ENCODE measurements around the gene SLC26A2.

The SLC26A2 gene

DNA sequence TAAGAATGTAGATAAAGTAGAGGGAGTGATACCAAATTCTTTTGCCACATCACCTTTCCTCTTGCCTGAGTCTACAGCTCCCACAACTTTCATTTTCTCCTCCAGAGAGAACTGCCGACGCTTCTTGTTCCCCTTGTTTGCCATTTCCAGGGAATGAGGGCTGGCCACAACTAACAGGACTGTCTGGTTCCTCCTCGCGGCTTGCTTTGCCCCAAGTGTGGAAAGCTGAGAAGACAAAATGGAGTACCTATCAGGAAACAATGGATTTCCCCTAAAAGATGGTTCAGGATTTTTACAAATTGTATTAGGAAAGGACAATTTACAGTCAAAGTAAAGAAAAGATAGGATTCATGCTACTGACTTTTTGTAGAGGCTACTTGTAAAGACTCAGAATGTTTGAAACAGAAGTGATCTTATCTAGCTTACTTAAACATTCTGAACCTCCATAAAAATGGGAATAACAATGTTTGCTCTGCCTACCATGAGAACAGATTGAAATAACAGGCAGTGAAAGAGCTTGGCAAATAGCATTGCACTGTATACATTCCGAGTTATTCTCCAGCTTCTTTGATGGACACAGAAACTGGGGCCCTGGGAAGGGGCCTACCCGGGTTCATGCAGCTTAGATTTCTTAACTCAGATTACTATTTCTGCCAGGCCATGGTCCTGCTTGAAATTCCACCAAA, 35.8 kb downstream of the SLC26A2 start:
- no peak for ATAC-seq (ENCODE audit: low read depth)
- Mint-ChIP-seq H3K4me3 (no peak overlapping the region), H3K27me3 (no peaks in the 10 kb centered on the region), H3K4me1 (peaks cover 12% of the 10 kb centered on the region), H3K9me3 (no peaks in the 10 kb centered on the region), H3K27ac (no peak overlapping the region), H3K36me3 (peaks cover 9% of the 10 kb centered on the region)
- no peak for DNase-seq (ENCODE audit: low spot score in 2 of 2)

- Mint-ChIP-seq H3K4me1 (peaks cover 27% of the 10 kb centered on the region), H3K4me3 (no peak overlapping the region), H3K27ac (no peak overlapping the region), H3K36me3 (peaks cover 11% of the 10 kb centered on the region), H3K27me3 (no peaks in the 10 kb centered on the region), H3K9me3 (no peaks in the 10 kb centered on the region)
- DNase-seq (ENCODE audit: low spot score in 2 of 2) (no peak), ATAC-seq (ENCODE audit: low read depth) (no peak)
Observed at GRCh38 chr5:149998281-149998680, 37.7 kb downstream of the SLC26A2 start.

DNA sequence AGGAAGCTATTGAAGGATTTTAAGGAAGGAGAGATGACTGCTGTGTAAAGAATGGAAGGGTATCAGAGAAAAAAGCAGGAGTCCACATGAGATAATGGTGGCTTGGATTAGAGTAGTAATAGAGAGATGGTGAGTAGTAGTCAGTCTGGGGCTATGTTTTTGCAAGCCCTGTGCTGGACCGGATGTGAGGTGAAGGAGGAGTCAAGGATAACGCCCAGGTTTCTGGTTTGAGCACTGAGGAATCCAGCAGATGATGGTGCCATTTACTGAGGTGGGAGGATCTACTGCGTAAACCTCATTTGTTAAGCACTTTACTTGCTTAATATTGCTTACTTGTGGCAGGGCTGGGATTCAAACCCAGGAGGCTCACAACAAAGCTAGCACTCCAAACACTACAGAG, 38.8 kb downstream of the SLC26A2 start:
- DNase-seq (ENCODE audit: low spot score in 2 of 2) (no peak), ATAC-seq (ENCODE audit: low read depth) (no peak)
- Mint-ChIP-seq H3K4me1 (peaks cover 27% of the 10 kb centered on the region), H3K36me3 (peaks cover 13% of the 10 kb centered on the region), H3K9me3 (no peaks in the 10 kb centered on the region), H3K4me3 (peak overlapping the region; percentile 89), H3K27me3 (no peaks in the 10 kb centered on the region), H3K27ac (peak overlapping the region; percentile 88)

GRCh38 chr5:149999866-150000255, 39.3 kb downstream of the SLC26A2 start:
- no peak for DNase-seq (ENCODE audit: low spot score in 2 of 2)

DNA sequence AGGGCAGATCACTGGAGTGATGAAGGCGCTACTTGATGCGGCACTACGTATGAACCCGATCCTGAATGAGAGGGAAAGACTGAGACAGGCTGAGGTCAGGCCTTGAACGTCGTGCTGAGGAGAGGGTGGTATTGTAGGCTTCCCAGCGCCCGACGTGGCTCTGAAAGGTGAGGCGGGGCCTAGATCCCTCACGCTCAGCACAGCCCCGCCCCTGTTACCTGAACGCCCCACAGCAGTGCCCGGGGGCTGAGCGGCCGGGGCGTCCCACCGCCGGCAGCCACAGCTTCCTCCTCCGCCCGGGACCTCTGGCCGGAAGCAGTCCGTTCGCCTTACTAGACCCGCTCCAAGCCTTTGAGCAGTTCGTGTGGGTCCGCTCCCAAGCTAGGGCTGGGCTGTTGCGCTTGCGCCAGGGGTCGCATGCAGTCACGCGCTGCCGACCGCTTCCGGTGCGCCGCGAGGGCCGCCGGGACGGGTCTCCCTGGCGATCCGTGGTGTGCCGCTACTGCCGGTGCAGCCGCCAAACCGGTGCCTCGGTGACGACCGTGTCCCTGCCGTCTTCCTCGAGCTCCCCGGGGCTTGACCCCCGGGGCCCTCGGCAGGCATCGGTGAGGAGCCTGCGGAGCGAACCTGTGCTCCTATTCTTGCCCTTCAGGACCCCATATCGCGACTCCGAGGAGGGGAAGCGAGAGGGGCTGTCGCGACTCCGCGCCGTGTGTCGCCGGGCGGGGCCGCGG, 39.9 kb downstream of the SLC26A2 start, which contains the start of the genes HMGXB3 and TIGD6:
TSS of gene HMGXB3 (plus strand) at position 484 of the 734 bp plus-strand sequence. CDS start 4,114 bp downstream, outside the sequence.
TSS of gene TIGD6 (minus strand) at position 399 of the 734 bp plus-strand sequence. CDS start 4,306 bp downstream, outside the sequence.
- peak; percentile 81 for ATAC-seq (ENCODE audit: low read depth)
- no peaks in the 10 kb centered on the region for H3K27me3 Mint-ChIP-seq

More at GRCh38 chr5:149999866-150000255, 39.3 kb downstream of the SLC26A2 start:
- ATAC-seq (ENCODE audit: low read depth) = no peak
- Mint-ChIP-seq H3K9me3 (no peaks in the 10 kb centered on the region), H3K36me3 (peaks cover 16% of the 10 kb centered on the region), H3K4me3 (peak overlapping the region; percentile 89), H3K27ac (peak overlapping the region; percentile 88), H3K4me1 (peaks cover 27% of the 10 kb centered on the region), H3K27me3 (no peaks in the 10 kb centered on the region)

GRCh38 chr5:150000990-150001659, 40.6 kb downstream of the SLC26A2 start:
- Mint-ChIP-seq H3K27ac (peak overlapping the region; percentile 88), H3K27me3 (no peaks in the 10 kb centered on the region), H3K4me1 (peaks cover 27% of the 10 kb centered on the region), H3K9me3 (no peaks in the 10 kb centered on the region), H3K4me3 (peak overlapping the region; percentile 89), H3K36me3 (peaks cover 14% of the 10 kb centered on the region)
- DNase-seq (ENCODE audit: low spot score in 2 of 2) (peak; percentile 20 to 28), ATAC-seq (ENCODE audit: low read depth) (no peak)

More for the DNA sequence above, 39.9 kb downstream of the SLC26A2 start, which contains the start of the genes HMGXB3 and TIGD6:
- Mint-ChIP-seq H3K4me1 (peaks cover 27% of the 10 kb centered on the region), H3K36me3 (peaks cover 17% of the 10 kb centered on the region), H3K27ac (peak within 1 kb of the TSS; percentile 88), H3K9me3 (no peaks in the 10 kb centered on the region), H3K4me3 (peak within 1 kb of the TSS; percentile 89)
- peak; percentile 81 to 83 for DNase-seq (ENCODE audit: low spot score in 2 of 2)

- H3K9me3 Mint-ChIP-seq = no peaks in the 10 kb centered on the region
- peaks cover 17% of the 10 kb centered on the region for H3K36me3 Mint-ChIP-seq
- H3K27me3 Mint-ChIP-seq = no peaks in the 10 kb centered on the region
- ATAC-seq (ENCODE audit: low read depth) = peak; percentile 63
- H3K4me3 Mint-ChIP-seq = peak overlapping the region; percentile 89
- peak; percentile 34 to 51 for DNase-seq (ENCODE audit: low spot score in 2 of 2)
- H3K27ac Mint-ChIP-seq = peak overlapping the region; percentile 88
- H3K4me1 Mint-ChIP-seq = peaks cover 29% of the 10 kb centered on the region
Observed at GRCh38 chr5:150001660-150002486, 41.3 kb downstream of the SLC26A2 start.

- no peaks in the 10 kb centered on the region for H3K9me3 Mint-ChIP-seq
- no peak overlapping the region for H3K4me3 Mint-ChIP-seq
- DNase-seq (ENCODE audit: low spot score in 2 of 2) = no peak
- H3K36me3 Mint-ChIP-seq = peaks cover 32% of the 10 kb centered on the region
- peaks cover 21% of the 10 kb centered on the region for H3K4me1 Mint-ChIP-seq
- no peaks in the 10 kb centered on the region for H3K27me3 Mint-ChIP-seq
- H3K27ac Mint-ChIP-seq = no peak overlapping the region
- ATAC-seq (ENCODE audit: low read depth) = no peak
Observed at GRCh38 chr5:150006318-150006717, 45.8 kb downstream of the SLC26A2 start.

- Mint-ChIP-seq H3K9me3 (no peaks in the 10 kb centered on the region), H3K27me3 (no peaks in the 10 kb centered on the region), H3K27ac (no peak overlapping the region), H3K4me3 (no peak overlapping the region), H3K4me1 (peaks cover 16% of the 10 kb centered on the region), H3K36me3 (peaks cover 33% of the 10 kb centered on the region)
- DNase-seq (ENCODE audit: low spot score in 2 of 2) (no peak), ATAC-seq (ENCODE audit: low read depth) (no peak)
Observed at GRCh38 chr5:150007050-150007449, 46.5 kb downstream of the SLC26A2 start.

GRCh38 chr5:150009671-150010387, 49.3 kb downstream of the SLC26A2 start:
- ATAC-seq (ENCODE audit: low read depth) = no peak
- peaks cover 46% of the 10 kb centered on the region for H3K36me3 Mint-ChIP-seq
- H3K9me3 Mint-ChIP-seq = no peaks in the 10 kb centered on the region
- H3K4me1 Mint-ChIP-seq = peaks cover 10% of the 10 kb centered on the region
- DNase-seq (ENCODE audit: low spot score in 2 of 2) = no peak
- no peaks in the 10 kb centered on the region for H3K27me3 Mint-ChIP-seq
- no peak overlapping the region for H3K27ac Mint-ChIP-seq
- no peak overlapping the region for H3K4me3 Mint-ChIP-seq

DNA sequence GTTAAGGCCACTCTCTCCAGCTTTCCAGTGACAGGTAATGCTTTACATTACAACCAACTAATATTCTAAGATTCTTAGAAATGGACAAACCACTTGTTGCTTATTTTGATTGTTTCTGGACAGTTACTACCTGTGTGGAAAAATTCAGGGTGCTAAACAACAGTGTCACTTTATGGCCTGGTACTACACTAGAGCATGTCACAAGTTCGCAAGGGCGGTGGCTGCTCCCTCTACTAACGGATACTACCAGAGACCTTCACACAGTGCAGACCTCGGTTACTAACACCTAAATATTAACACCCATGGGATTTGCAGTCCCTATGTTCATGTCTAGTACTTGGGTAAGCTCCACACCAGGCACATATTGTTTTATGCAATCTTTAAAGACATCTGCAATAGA, 53.4 kb downstream of the SLC26A2 start:
- Mint-ChIP-seq H3K27ac (no peak overlapping the region), H3K36me3 (peaks cover 53% of the 10 kb centered on the region), H3K27me3 (no peaks in the 10 kb centered on the region), H3K9me3 (peaks cover 1% of the 10 kb centered on the region), H3K4me3 (no peak overlapping the region), H3K4me1 (peaks cover 4% of the 10 kb centered on the region)
- no peak for ATAC-seq (ENCODE audit: low read depth)
- no peak for DNase-seq (ENCODE audit: low spot score in 2 of 2)

DNA sequence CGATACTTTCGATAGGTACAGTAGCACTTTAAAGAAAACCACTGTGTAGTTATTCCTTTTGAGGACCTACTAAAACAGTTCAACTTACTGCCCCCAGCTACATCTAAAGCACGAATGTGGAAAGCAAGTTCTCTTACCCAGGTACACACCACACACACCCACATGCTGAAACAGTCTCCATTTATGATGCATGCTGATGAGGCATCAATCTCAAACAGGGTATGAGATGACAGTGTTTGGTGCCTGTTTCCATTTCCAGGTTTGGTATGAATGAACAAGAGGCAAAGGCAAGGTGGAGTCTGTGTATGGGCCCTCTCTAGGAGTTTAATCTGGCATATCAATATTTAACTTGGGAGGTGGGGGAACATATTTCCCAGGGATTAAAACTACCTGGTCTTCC, 53.9 kb downstream of the SLC26A2 start:
- Mint-ChIP-seq H3K4me1 (peaks cover 4% of the 10 kb centered on the region), H3K36me3 (peaks cover 57% of the 10 kb centered on the region), H3K9me3 (peaks cover 1% of the 10 kb centered on the region), H3K27me3 (no peaks in the 10 kb centered on the region), H3K4me3 (no peak overlapping the region), H3K27ac (no peak overlapping the region)
- ATAC-seq (ENCODE audit: low read depth) (no peak), DNase-seq (ENCODE audit: low spot score in 2 of 2) (no peak)

DNA sequence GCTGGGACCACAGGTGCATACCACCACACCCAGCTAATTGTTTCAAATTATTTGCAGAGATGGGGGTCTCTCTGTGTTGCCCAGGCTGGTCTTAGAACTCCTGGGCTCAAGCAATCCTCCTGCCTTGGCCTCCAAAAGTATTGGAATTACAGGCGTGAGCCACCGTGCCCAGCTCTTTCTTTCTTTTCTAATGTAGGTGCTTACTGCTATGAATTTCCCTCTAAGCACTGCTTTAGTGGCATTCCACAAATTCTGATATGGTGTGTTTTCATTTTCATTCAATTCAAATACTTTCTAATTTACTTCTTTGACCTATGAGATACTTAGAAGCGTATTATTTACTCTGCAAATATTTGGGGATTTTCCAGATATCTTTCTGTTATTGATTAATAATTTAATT, 54.9 kb downstream of the SLC26A2 start:
- Mint-ChIP-seq H3K27me3 (no peaks in the 10 kb centered on the region), H3K9me3 (peaks cover 1% of the 10 kb centered on the region), H3K4me1 (peaks cover 4% of the 10 kb centered on the region), H3K4me3 (no peak overlapping the region), H3K36me3 (peaks cover 61% of the 10 kb centered on the region), H3K27ac (no peak overlapping the region)
- ATAC-seq (ENCODE audit: low read depth) (no peak), DNase-seq (ENCODE audit: low spot score in 2 of 2) (no peak)
